HG03175 (cell line): Measurements from ENCODE around the gene WDR90.

Source experiments
- ATAC-seq: cut with Tn5 transposase; IDR thresholded peaks from one replicate; pipeline ENCODE4 v1.9.1; 2021; ENCODE audit warnings: mild to moderate bottlenecking, moderate library complexity; ENCODE audit not compliant: unreplicated experiment

Gene WDR90

DNA sequence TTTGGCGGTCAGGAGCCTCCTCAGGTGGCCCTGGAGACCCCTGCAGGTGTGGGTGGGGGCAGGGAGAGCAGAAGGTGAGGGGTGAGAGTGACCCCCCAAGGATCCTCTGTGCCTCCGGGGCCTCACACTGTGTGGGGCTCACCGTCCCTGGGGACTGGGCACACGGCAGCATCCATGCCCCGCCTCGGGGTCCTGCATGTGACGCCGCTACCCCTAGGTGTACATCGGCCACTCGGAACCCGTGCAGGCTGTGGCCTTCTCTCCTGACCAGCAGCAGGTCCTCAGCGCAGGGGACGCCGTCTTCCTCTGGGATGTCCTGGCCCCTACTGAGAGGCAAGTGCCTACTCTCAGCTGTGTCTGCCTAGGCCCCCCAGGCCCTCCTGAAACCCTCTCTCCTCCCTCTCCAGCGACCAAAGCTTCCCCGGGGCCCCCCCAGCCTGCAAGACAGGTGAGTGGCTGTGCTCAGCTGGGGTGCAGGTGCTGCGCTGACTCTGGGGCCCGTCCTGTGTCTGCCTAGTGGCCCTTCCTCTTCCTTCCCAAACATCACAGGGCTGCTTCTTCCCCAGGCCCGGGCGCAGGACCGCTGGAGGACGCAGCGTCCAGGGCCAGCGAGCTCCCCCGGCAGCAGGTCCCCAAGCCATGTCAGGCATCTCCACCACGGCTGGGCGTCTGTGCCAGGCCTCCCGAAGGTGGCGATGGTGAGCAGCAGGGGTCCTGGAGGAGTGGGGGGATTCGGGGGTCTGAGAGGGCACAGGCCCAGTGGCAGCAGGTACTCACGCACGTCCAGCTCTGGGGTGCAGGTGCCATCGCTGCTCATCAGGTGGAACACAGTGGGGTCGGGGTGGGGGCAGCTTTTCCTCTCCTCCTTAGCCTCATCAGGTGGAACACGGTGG lies 9.8 kb downstream of the WDR90 start:
- no peak for ATAC-seq

DNA sequence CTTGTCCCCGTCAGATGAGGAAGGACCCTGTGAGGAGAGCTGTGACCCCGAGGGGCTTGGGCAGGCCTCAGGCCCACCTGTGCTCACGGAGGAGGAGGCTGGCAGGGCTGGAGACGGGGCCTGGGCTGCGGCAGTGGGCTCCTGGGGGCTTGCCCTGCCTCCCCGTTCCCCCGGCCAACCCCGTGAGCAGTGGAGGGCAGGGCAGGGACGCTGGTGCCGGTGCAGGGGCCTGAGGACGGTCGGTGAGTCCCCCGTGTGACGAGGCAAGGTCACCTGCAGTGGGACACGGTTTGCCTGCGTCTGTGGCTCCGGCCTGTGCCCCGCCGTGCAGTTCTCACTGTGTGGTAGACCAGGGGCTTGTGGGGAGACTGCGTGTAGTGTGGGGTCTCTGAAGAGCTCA lies 10.5 kb downstream of the WDR90 start:
- ATAC-seq, result no peak

DNA sequence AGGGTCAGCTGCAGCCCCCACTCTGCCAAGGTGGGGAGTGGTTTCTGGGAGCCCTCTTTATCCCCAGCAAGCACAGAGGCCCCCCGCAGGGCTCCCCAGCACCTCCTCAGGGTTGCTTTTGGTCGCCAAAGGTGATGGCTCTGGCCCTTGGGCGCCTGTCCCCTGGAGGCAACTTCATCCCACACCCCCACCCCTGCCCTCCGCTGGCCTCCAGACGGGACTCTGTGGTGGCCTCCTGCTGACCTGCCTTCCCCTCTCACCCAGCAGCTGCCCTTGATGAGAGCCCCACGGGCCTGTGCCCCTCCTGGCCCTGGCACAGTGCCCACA lies 10.9 kb downstream of the WDR90 start:
- ATAC-seq, result no peak

DNA sequence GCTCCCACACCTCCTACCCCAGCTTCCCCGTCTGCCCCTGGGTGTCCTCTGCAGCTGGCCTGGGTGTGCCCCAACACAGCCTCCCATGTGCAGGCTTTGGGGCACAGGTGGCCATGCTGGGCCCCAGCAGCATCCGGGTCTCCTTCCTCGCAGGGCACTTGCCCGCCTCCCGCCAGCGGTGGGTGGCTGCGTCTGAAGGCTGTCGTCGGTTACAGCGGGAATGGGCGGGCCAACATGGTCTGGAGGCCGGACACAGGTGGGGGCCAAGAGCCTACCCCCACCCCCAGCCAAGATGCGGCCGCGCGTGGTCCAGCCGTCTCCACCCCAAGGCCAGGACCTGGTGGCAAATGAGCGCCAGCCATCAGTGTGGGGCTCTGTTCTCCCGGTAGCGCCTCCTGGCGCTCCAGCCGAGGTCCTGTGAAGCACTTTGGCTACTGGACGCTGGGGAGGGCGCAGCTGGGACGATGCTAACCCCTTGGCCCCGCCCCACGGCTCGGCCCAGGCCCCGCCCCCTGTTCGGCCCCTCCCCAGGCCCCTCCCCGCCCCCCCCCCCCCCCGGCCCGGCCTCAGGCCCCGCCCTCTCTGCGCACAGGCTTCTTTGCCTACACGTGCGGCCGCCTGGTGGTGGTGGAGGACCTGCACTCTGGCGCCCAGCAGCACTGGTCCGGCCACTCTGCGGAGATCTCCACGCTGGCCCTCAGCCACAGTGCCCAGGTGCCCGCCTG lies 11.5 kb downstream of the WDR90 start:
- ATAC-seq, result peak; percentile 48

DNA sequence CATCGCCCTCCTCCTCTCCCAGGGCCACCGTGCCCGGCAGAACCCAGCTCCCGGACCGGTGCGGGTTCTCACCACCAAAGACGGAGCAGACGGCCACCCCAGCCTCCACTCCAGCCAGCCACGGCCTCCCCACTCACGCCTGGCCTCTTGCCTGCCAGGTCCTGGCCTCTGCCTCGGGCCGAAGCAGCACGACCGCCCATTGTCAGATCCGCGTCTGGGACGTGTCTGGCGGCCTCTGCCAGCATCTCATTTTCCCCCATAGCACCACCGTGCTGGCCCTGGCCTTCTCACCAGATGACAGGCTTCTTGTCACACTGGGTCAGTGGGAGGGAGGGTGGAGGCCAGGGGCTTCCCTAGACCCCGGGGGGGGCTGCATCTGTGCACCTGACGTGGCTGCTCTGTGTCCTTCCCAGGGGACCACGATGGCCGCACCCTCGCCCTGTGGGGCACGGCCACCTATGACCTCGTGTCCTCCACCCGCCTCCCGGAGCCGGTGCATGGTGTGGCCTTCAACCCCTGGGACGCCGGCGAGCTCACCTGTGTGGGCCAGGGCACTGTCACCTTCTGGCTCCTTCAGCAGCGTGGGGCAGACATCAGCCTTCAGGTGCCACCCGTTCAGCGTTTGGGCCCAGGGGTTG lies 12.1 kb downstream of the WDR90 start:
- no peak for ATAC-seq

DNA sequence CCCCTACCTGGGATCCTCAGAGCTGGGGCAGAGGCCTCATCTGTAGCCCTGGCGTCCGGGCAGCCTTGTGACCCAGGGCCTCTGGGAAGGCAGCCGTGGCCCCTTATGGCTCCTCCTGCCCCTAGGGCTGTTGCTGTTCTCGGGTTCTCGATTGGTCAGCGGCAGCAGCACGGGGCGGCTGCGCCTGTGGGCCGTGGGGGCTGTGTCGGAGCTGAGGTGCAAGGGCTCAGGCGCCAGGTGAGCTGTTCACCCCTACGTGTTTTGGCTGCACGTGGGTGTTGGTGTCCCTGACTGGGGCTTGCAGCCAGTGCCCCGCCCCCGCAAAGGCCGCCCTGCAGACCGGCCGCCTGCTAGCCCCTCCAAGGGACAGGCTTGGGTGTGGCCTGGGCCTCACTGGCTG lies 12.9 kb downstream of the WDR90 start:
- no peak for ATAC-seq

DNA sequence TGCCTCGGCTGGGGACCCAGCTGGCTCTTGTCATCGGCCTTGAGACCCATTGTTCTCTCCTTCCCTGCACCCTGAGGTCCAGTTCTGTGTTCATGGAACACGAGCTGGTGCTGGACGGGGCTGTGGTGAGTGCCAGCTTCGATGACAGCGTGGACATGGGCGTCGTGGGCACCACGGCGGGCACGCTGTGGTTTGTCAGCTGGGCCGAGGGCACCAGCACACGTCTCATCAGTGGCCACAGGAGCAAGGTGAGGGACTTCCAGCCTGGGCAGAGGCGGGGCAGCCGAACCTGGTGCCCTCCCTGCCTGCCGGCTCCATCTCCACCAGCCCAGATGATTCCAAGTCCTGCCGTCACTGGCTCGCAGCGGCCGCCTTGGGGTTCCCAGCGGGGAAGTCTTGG lies 13.4 kb downstream of the WDR90 start:
- no peak for ATAC-seq

DNA sequence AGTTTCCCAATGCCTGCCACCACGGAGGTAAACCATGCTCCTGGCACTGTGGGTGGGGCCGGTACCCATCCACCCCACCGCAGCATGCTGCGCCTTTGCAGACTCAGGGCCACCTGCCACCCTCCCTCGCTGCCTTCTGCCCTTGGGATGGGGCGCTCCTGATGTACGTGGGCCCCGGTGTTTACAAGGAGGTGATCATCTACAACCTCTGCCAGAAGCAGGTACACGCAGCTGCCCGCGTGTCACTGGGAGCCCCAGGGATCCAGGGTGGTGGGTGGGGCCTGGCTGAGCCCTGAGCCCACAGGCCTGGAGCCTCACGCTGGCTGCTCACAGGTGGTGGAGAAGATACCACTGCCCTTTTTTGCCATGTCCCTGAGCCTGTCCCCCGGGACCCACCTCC lies 17.4 kb downstream of the WDR90 start:
- no peak for ATAC-seq

DNA sequence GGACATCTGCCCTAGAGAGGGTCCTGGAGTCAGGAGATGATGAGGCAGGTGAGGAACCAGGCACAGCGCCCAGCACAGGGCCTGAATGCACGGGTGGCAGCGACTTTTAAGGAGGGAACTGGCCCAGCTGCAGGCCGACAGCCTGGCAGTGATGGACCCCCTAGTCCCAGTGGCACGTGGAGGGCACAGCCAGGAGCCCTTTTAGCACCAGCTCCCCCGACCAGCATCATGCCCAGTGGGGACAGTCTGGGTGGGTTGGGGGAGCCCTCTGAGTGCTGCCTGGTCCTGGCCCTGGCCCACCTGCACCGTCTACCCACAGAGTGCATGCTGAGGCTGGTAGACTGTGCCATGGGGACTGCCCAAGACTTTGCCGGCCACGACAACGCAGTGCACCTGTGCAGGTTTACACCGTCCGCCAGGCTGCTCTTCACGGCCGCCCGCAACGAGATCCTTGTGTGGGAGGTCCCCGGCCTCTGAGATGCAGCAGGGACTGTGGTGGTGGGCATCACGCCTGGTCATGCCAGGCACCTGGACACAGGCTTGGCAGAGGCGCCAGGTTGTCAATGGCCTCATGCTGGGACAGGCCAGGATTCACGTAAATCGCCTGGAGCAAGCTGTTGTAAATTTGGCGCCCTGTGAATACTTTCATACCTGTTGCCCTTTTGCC lies 18.1 kb downstream of the WDR90 start:
- ATAC-seq, result no peak

DNA sequence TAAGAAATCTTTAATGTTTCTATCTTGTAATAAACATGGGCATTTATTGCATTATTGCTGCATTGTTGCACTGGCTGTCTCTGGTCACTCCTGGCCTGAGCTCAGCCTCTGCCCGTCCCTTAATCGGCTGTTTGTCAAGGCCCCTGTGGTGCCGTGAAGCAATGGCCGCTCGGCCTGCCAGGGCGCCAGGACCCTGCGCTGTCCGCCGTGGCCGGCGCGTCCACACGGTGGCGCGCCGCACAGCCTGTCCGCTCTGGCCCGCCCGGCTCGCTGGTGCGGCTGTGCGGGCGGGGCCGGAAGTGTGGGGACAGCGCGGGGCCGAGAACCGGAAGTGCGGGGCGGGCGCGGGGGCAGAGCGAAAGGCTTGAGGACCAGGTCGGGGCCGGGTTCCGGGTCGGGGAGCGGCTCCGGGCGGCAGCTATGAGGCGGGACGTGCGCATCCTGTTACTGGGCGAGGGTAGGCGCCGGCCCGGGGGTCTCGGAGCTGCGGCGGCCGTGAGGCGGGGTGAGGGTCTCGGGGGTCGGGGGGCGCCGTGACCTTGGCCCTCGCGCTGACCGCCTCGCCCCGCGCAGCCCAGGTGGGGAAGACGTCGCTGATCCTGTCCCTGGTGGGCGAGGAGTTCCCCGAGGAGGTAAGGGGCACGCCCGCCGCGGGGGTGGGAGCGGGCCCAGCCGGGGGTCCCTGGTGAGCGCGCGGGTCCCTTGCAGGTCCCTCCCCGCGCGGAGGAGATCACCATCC lies 18.8 kb downstream of the WDR90 start, which contains the start of gene RHOT2:
RHOT2 (plus strand) TSS at position 353 of the 739 bp plus-strand sequence; CDS start at position 421, 68 bp downstream.
- ATAC-seq, result peak; percentile 89

DNA sequence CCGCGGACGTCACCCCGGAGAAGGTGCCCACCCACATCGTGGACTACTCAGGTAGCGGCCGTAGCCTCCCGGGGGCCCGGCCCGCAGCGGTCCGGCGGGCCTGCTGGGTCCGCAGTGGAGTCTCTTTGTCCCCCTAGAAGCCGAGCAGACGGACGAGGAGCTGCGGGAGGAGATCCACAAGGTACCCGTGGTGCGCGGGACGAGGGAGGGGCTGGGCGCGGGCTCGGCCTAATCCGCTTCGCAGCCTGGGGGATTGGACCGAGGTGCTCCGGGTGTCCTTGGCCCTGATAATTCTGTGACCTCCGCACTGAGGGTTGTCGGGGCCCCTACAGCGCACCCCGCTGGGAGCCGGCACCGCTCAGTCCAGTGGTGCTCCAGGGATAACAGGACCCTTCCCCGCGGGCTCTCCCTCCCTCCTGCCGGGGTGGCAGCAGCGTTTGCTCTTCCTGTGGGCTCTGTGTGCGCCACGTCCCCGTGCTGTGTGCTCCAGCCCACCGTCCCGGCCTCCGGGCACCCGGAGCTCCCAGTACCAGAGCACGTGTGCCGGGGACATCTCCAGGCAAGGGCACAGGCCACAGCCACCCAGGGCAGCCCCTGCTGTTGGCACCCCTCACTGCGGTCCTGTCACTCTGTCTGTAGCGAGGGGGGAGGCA lies 19.5 kb downstream of the WDR90 start:
- peak; percentile 17 for ATAC-seq

DNA sequence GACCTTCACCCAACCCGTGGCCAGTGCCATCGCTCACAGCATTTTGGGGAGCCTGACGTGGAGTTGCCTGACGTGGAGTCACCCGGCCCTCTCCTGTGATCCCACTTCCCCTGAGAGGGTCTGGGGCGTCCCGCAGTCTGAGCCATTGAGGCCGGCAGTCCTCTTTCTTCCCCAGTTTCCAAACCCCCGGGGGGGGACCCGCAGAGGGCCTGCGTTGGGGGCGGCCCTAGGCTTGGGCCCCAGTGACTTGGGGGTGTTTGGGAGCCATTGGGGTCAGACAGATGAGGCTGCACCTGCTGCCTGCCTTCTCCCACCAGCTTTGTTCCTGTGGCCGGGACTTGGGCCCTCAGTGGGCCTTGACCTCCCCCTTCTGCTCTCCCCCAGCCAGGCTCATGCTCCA lies 20.5 kb downstream of the WDR90 start:
- ATAC-seq, result no peak

DNA sequence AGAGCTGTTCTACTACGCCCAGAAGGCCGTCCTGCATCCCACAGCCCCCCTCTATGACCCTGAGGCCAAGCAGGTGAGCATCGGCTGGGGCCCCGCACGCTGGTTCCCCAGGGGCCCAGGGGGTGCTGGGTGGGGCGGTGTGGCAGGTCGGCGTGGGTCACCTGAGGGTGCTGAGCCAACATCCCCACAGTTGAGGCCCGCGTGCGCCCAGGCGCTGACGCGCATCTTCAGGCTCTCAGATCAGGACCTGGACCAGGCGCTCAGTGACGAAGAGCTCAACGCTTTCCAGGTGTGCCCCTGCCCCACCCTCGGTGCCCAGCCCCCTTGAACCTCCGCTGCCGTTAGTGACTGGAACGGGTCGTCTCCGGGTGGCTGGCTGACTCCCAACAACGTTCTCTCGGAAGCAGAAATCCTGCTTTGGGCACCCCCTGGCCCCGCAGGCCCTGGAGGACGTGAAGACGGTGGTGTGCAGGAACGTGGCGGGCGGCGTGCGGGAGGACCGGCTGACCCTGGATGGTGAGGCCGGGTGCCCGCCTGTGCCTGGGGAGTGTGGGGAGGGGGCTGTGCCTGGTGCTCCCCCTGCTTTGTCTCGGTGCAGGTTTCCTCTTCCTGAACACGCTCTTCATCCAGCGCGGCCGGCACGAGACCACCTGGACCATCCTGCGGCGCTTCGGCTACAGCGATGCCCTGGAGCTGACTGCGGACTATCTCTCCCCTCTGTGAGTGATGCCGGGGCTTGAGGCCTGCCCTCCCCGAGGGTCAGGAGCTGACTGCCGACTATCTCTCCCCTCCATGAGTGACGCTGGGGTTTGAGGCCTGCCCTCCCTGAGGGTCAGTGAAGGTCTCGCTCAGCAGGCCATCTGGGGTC lies 21.6 kb downstream of the WDR90 start:
- ATAC-seq, result no peak

DNA sequence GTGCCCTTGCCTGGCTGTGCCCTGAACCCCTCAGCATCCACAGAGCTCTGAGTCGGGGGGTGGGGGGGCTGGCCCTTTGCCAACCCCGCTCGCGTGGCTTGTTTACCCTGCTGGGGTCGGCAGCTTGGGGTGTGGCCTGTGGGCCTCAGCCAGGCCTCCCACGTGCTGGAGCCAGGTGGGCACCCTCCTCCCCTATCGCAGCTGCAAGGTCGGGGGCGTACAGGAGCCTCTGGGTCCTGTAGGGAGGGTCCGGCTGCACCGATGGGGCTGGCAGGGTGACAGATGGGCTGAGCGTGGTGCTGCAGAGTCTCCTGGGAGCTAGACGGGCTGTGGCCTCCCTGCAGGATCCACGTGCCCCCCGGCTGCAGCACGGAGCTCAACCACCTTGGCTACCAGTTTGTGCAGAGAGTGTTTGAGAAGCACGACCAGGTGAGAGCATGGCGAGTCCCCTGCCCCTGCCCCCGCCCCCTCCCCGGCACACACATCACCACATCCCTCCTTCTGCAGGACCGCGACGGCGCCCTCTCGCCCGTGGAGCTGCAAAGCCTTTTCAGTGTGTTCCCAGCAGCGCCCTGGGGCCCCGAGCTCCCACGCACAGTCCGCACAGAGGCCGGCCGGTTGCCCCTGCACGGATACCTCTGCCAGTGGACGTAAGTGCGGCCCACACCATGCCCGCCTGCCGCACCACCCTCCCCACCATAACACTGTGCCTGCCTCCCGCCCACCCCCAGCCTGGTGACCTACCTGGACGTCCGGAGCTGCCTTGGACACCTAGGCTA lies 22.4 kb downstream of the WDR90 start:
- no peak for ATAC-seq

DNA sequence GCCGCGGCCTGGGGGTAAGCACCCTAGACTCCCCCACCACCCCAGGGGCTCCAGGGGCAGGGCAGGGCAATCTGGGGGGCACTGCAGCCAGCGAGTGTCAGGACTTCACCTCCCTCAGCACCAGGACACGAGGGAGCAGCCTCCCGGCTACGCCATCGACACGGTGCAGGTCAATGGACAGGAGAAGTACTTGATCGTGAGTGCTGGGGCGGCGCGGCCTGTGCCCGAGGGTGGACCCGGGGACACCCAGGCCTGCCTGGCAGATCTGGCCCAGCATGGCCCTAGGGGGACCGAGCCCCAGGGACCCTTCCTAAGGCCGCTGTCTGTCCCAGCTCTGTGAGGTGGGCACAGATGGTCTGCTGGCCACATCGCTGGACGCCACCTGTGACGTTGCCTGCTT lies 23.2 kb downstream of the WDR90 start:
- ATAC-seq, result no peak

DNA sequence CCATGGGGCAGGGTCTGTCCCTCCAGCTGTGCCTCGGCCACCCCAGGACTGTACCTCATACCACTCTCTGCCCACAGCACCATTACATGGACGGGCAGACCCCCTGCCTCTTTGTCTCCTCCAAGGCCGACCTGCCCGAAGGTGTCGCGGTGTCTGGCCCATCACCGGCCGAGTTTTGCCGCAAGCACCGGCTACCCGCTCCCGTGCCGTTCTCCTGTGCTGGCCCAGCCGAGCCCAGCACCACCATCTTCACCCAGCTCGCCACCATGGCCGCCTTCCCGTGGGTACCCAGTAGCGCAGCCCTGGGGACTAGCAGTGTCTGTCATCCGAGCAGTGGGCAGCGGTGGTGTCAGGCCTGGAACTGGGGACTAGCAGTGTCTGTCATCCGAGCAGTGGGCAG lies 23.7 kb downstream of the WDR90 start:
- ATAC-seq, result no peak

DNA sequence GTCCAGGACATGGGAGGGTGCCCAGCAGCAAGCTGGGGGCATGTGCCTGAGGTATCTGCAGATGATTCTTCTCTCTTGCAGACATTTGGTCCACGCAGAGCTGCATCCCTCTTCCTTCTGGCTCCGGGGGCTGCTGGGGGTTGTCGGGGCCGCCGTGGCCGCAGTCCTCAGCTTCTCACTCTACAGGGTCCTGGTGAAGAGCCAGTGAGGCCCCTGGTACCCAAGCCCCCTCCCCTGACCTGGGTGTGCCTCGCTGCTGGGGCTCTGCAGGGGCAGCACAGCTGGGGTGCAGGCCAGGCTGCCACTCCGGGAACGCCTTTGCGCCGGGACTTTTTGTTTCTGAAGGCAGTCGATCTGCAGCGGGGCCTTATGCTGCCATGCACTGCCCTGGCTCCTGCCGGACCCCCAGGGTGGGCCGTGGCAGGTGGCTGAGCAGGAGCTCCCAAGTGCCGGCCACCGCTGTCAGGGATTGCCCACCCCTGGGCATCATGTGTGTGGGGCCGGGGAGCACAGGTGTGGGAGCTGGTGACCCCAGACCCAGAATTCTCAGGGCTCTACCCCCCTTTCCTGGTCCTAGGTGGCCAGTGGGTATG lies 24.3 kb downstream of the WDR90 start:
- ATAC-seq, result no peak
